Dendritic cell treated with granulocyte-macrophage colony-stimulating factor and Interleukin-4, amounts not matched to agents 40 ng/mL and 50 ng/mL, for 4 days (primary cell): ENCODE results near the gene BPIFB6.

Experiments used
- H3K27ac Mint-ChIP-seq: one replicate; pipeline ENCODE4 v1.8.0; 2022; ENCODE audit warnings: mild to moderate bottlenecking, mixed read lengths
- H3K27me3 Mint-ChIP-seq: one replicate; pipeline ENCODE4 v1.8.0; 2022; ENCODE audit warnings: mild to moderate bottlenecking, mixed read lengths
- H3K36me3 Mint-ChIP-seq: one replicate; pipeline ENCODE4 v1.8.0; 2022; ENCODE audit warnings: low read depth, mixed read lengths
- H3K4me1 Mint-ChIP-seq: one replicate; pipeline ENCODE4 v1.8.0; 2022; ENCODE audit warnings: low read depth, mixed read lengths
- H3K4me3 Mint-ChIP-seq: one replicate; pipeline ENCODE4 v1.8.0; 2022; ENCODE audit warnings: mild to moderate bottlenecking, moderate library complexity, mixed read lengths
- H3K9me3 Mint-ChIP-seq: one replicate; pipeline ENCODE4 v1.8.0; 2022; ENCODE audit warnings: mixed read lengths
- intact Hi-C: fragments of 100-400 bp; cut with micrococcal nuclease; formaldehyde crosslinking; loops from one replicate; pipeline ENCODE4 v1.15.0; 2022

BPIFB6 gene

DNA sequence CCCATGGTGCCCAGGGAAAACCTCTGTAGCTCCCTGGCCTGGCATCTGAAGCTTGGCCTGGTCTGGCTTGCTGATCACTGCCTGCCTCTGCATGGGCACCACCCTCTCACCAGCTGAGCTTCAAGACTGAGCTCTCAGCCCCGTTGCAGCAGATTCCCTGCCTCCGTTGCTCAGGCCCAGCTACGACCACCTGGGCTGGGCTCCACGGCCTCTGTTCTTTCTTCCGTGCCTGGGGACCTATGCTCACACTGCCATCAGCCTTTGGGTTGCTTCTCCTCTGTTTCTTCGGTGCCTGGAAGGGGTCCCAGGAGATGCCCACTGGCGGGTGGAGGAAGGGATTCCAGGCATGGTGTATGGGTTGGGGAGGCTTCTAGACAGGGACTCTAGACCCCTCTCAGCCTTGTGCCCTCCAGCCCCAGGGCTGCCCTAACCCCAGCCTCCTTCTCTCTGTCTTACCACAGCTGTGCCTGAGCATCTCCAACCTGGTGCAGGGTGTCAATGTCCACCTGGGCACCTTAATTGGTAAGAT is 14.8 kb upstream of the BPIFB6 start:
- peaks cover 2% of the 10 kb centered on the region for H3K27me3 Mint-ChIP-seq
- H3K4me1 Mint-ChIP-seq = no peaks in the 10 kb centered on the region
- intact Hi-C loops = no loop called here
- H3K9me3 Mint-ChIP-seq = no peaks in the 10 kb centered on the region
- no peaks in the 10 kb centered on the region for H3K36me3 Mint-ChIP-seq
- no peak overlapping the region for H3K27ac Mint-ChIP-seq
- no peak overlapping the region for H3K4me3 Mint-ChIP-seq

DNA sequence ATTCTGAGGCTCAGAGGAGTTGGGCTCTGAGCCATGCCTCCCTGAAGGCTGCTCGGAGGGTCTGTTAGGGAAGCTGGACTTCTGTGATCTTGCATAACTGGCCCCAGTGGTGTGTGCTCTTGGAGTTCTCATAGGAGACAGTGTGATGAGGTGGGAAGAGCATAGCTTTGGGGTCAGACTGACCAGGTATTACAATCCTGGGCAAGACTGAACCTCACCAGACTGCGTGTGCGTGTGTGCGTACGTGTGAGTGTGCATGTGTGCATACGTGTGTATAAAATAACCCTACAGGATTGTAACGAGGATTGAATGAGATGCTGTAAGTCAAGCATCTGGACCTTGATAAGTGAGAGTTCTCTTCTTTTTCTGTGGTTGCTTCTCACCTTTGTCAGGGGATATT is 13.9 kb upstream of the BPIFB6 start:
- intact Hi-C loops = no loop called here

DNA sequence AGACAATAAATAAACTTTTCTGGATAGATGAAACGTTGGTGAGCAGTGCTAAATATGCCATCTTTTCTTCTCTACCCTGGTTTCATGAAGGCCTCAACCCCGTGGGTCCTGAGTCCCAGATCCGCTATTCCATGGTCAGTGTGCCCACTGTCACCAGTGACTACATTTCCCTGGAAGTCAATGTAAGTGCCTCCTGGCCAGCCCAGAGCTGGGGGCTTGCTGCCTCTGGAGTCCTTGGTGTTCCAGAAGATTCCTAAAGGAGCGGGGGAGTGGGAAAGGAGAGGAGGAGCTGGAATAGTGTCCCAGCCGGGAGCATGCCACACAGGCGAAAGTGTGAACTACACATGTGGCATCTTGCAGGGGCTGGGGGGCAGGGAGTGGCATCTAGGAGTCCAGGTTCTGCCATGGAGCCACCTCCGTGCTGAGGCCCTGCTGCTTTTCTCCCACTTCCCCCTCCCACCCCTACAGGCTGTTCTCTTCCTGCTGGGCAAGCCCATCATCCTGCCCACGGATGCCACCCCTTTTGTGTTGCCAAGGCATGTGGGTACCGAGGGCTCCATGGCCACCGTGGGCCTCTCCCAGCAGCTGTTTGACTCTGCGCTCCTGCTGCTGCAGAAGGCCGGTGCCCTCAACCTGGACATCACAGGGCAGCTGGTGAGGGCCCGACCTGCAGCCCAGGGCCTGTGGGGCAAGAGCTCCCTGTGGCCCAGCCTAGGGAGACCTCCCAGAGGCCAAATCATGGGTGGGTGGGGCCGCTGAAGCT is 13.1 kb upstream of the BPIFB6 start:
- no peaks in the 10 kb centered on the region for H3K4me1 Mint-ChIP-seq
- intact Hi-C loops = no loop called here
- H3K9me3 Mint-ChIP-seq = no peaks in the 10 kb centered on the region
- H3K4me3 Mint-ChIP-seq = no peak overlapping the region
- H3K27ac Mint-ChIP-seq = no peak overlapping the region
- H3K36me3 Mint-ChIP-seq = no peaks in the 10 kb centered on the region
- peaks cover 2% of the 10 kb centered on the region for H3K27me3 Mint-ChIP-seq

More for the DNA sequence above, 13.9 kb upstream of the BPIFB6 start:
- H3K4me3 Mint-ChIP-seq = no peak overlapping the region
- H3K9me3 Mint-ChIP-seq = no peaks in the 10 kb centered on the region
- no peaks in the 10 kb centered on the region for H3K36me3 Mint-ChIP-seq
- H3K27me3 Mint-ChIP-seq = peaks cover 2% of the 10 kb centered on the region
- no peak overlapping the region for H3K27ac Mint-ChIP-seq
- no peaks in the 10 kb centered on the region for H3K4me1 Mint-ChIP-seq

DNA sequence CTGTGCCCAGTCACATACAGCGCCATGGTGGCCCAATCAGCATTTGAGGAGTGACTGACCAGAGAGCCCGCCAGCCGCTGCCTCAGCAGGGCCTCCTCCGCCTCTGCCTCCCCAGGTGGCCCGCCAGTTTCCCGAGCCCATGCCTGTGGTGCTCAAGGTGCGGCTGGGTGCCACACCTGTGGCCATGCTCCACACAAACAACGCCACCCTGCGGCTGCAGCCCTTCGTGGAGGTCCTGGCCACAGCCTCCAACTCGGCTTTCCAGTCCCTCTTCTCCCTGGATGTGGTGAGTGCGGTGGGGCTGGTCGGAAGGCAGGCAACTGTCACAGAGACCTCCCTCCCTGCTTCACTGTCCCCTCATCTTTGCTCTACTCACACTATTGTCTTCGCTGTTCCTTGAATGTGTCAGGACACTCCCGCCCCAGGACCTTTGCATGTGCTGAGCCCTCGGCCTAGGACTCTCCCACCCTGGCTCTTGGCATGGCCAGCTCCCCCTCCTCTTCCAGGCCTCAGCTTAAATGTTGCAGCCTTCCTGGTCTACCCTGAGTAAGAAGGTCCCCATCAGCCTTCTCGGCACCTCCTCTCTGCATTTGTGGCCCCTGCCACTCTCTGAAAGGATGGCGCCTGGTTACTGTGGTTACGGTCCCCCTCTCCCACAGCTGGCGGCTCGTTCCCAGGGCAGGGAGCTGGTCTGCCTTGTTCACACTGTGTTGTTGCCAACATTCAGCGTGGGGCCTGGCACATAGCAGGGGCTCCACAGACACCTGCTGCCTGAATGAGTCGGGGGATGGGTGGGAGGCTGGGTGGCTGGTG is 11.8 kb upstream of the BPIFB6 start:
- H3K27me3 Mint-ChIP-seq = peaks cover 4% of the 10 kb centered on the region
- intact Hi-C loops = no loop called here
- H3K9me3 Mint-ChIP-seq = no peaks in the 10 kb centered on the region
- H3K36me3 Mint-ChIP-seq = no peaks in the 10 kb centered on the region
- H3K27ac Mint-ChIP-seq = no peak overlapping the region
- no peaks in the 10 kb centered on the region for H3K4me1 Mint-ChIP-seq
- no peak overlapping the region for H3K4me3 Mint-ChIP-seq

DNA sequence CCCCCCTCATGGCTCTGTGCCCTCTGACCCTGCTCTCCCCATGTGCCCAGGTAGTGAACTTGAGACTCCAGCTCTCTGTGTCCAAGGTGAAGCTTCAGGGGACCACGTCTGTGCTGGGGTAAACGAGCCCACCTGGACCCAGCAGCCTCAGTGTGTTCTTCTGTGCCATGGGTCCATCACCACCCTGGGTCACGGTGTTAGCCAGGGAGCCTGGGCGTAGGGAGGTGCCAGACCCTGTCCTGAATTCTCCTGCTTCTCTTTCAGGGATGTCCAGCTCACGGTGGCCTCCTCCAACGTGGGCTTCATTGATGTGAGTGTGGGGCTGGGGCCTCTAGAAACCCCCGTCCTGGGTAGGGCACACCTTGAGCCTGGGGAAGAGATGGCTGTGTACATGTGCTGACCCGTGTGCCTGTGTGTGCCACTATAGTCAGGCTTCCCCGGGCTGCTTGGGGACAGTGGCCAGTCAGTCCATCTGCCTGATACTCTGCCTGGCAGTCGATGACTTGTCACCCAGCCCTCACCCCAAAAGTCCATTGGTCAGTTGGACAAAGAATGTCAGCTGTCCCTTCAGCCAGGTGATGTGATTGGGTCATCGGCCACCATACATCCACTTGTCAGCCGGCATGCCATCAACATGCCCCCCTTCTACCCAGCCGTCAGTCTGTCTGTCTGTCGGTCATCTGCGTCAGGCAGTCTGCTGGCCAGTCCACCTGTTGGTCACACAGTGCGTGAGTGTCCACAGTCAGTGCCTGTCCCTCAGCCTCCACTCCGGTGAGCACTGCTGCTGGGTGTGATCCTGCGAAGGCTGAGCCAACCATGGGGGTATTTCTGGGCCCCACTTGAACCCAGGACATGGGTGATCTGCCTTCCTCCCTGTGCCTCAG is 10.9 kb upstream of the BPIFB6 start:
- H3K36me3 Mint-ChIP-seq = no peaks in the 10 kb centered on the region

DNA sequence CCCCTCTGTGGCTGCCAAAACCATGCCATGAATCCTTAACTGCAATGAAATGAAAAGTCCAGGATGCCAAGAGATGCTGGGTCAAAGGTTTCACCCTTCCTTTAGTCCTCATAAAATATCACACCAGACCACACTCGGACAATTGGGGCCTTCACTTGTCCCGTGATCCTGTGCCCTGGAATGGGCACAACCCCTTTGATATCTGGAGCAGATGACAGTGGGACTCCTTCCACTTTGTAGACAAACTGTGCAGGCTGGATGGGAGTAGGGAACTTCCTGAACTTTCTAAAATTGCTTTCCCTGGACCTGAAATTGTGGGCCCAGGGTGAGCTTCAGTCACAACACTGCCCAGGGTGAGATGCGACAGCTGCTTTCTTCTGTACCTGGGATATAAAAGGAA is 9.6 kb upstream of the BPIFB6 start:
- Mint-ChIP-seq H3K27me3 (peaks cover 2% of the 10 kb centered on the region), H3K9me3 (no peaks in the 10 kb centered on the region), H3K4me3 (no peak overlapping the region), H3K4me1 (no peaks in the 10 kb centered on the region), H3K36me3 (no peaks in the 10 kb centered on the region), H3K27ac (no peak overlapping the region)
- intact Hi-C loops = no loop called here

More for the DNA sequence above, 10.9 kb upstream of the BPIFB6 start:
- Mint-ChIP-seq H3K27me3 (peaks cover 2% of the 10 kb centered on the region), H3K9me3 (no peaks in the 10 kb centered on the region), H3K4me1 (no peaks in the 10 kb centered on the region), H3K4me3 (no peak overlapping the region), H3K27ac (no peak overlapping the region)
- intact Hi-C loops = no loop called here

DNA sequence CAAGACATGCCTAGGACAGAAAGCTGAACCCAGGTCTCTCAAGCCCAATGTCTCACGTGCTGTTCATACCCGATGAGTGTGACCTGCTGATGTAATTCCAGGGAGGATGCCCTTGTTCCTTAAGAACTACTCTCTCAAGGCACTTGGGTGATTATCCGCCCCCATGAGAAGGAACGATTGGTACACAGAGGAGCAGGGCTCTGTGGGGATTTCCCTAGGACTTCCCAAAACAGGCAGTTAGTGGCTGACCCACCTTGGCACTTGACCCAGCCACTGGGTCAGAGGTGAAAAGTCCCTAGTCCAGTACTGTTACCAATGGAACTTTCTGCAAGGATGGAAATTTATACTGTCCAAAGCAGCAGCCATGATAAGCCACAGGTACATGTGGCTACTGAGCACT is 9.2 kb upstream of the BPIFB6 start:
- Mint-ChIP-seq H3K9me3 (no peaks in the 10 kb centered on the region), H3K27ac (no peak overlapping the region), H3K27me3 (peaks cover 2% of the 10 kb centered on the region), H3K4me3 (no peak overlapping the region), H3K4me1 (no peaks in the 10 kb centered on the region), H3K36me3 (no peaks in the 10 kb centered on the region)
- intact Hi-C loops = no loop called here

DNA sequence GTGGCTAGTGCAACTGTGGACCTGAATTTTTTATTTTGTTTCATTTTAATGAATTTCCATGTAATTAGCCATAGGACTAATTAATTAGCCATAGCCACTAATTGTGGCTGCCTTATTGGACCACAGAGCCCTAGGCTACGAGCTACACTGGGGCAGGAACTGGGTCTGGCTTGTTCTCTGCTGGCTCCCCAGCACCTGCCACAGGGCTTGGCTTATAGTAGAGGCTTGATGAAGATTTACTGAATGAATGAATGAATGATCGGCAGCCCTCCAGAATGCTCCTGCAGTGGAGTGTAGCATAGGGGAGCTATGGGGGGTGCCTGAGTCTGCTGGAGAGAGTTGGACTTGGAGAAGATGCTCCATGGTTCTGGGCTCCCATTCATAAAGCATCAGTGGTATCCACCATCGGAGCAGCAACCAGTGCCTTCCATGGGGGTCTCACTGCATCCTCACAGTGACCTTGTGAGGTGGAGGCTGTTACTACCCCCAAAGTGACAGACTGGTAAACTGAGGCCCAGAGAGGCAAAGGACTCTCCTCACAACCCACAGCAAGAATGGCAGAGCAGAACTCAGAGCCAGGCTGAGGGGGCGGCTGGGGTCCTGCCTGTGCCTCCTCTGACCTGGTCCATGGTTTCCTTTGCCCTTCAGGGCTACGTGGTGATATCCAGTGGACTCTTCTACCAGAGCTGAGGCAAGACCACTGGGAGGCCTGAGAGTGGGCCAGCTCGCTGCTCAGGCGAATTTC is 8.6 kb upstream of the BPIFB6 start:
- no peaks in the 10 kb centered on the region for H3K4me1 Mint-ChIP-seq
- no peak overlapping the region for H3K4me3 Mint-ChIP-seq
- intact Hi-C loops = no loop called here
- H3K9me3 Mint-ChIP-seq = no peaks in the 10 kb centered on the region
- H3K36me3 Mint-ChIP-seq = no peaks in the 10 kb centered on the region
- H3K27me3 Mint-ChIP-seq = peaks cover 2% of the 10 kb centered on the region
- H3K27ac Mint-ChIP-seq = no peak overlapping the region

DNA sequence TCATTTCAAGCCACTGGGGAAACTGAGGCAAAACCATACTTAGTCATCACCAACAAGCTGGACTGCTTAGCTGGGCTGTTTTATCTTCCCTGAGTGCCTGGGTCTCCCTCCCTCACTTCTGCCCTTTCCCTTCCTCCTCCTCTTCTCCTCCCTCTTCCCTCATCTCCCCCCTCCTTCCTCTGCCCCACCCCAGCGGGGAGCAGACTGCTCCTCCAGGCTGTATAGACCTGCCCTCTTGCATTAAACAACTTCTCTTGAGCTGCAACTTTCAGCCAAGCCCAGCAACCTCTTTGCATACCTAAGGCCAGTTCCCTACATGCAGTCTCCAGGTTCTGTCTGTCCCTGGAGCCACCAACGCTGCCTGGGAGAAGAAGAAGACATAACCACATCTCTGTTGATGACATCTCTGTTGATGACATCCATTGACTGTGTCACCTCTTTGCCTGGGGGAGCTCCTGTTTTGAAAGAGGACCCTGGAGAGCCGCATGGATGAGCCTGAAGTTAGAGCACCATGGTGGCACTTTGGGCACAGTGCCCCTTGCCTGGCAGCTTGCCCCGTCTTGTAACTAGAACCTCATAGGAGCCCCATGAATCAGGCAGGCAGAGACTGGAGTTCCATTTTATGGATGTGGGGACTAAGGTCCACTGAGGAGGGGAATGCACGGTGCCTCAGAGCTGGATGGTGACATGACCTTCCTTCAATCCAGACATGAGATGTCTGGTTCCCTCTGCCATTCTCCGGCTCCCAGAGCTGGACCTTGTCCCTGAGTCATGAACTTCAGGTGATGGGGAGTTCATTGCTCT is 7.8 kb upstream of the BPIFB6 start:
- intact Hi-C loops = no loop called here
- Mint-ChIP-seq H3K9me3 (no peaks in the 10 kb centered on the region), H3K36me3 (no peaks in the 10 kb centered on the region), H3K4me3 (no peak overlapping the region), H3K27ac (no peak overlapping the region), H3K27me3 (peaks cover 2% of the 10 kb centered on the region), H3K4me1 (no peaks in the 10 kb centered on the region)

DNA sequence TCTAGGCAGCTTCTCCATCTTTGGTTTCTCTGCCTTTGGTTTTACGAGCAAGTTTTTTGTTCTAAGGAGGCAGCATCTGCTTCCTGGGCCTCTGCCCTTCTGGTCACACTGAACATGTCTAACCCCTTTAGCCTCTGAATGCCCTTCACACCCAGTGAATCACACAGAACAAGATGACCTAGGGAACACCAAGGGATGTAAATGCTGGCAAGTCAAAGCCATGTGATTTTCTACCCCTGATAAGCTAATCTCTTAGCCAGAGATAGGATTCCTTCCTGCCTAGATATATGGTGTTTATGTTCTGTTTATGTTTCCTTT is 7.2 kb upstream of the BPIFB6 start:
- Mint-ChIP-seq H3K9me3 (no peaks in the 10 kb centered on the region), H3K27ac (no peak overlapping the region), H3K4me1 (no peaks in the 10 kb centered on the region), H3K4me3 (no peak overlapping the region), H3K36me3 (no peaks in the 10 kb centered on the region), H3K27me3 (peaks cover 2% of the 10 kb centered on the region)
- intact Hi-C loops = no loop called here

DNA sequence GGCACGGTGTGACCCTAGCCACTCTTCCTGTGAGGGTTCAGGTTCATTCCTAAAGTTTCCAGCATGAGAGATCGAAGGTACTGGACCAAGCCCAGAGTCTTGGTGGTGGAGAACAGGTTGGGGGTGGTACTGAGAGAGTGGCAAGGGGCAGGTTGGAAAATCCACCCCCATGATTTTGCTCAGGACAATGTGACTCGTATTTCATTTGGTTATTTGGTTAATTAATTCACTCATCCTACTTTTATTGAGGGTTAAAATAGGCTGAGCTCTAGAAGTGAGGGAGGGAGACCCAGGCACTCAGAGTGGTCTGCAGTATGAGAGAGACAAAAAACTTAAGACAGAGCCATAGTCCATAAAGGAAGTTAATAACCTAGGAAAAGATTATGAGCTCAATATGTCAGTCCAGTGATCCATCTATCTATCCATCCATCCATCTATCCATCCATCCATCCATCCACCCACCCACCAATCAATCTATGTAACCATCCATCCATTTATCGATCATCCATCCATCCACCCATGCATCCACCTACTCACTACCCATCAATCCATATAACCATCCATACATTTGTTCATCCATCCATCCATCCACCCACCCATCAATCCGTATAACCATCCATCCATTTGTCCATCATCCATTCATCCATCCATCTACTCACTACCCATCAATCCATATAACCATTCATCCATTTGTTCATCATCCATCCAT is 6.7 kb upstream of the BPIFB6 start:
- Mint-ChIP-seq H3K36me3 (no peaks in the 10 kb centered on the region), H3K4me3 (no peak overlapping the region), H3K27me3 (peaks cover 2% of the 10 kb centered on the region), H3K9me3 (no peaks in the 10 kb centered on the region), H3K4me1 (no peaks in the 10 kb centered on the region), H3K27ac (no peak overlapping the region)
- intact Hi-C loops = no loop called here

DNA sequence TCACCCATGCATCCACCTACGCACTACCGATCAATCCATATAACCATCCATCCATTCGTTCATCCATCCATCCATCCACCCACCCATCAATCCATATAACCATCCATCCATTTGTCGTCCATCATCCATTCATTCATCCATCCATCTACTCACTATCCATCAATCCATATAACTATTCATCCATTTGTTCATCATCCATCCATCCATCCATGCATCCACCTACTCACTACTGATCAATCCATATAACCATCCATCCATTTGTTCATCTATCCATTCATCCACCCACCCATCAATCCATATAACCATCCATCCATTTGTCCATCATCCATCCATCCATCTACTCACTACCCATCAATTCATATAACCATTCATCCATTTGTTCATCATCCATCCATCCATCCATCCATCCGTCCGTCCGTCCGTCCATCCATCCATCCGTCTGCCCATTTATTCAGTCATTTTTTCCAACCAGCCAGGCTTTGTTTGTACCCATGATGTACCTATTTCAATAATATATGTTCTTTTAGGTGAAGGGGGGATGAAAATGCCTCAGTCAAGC is 6.1 kb upstream of the BPIFB6 start:
- H3K4me1 Mint-ChIP-seq = no peaks in the 10 kb centered on the region
- H3K9me3 Mint-ChIP-seq = no peaks in the 10 kb centered on the region
- no peak overlapping the region for H3K4me3 Mint-ChIP-seq
- no peak overlapping the region for H3K27ac Mint-ChIP-seq
- peaks cover 2% of the 10 kb centered on the region for H3K27me3 Mint-ChIP-seq
- no peaks in the 10 kb centered on the region for H3K36me3 Mint-ChIP-seq
- intact Hi-C loops = no loop called here
